GM19452 (cell line): ENCODE data around the gene PDLIM4.

Experiments
- ATAC-seq: cut with Tn5 transposase; IDR thresholded peaks from one replicate; pipeline ENCODE4 v1.9.1; 2021; ENCODE audit not compliant: unreplicated experiment

PDLIM4 gene

GRCh38 chr5:132280371-132281240 is 23.1 kb downstream of the PDLIM4 start:
- ATAC-seq: no peak

- ATAC-seq: no peak
Measured at GRCh38 chr5:132281856-132282614, 24.5 kb downstream of the PDLIM4 start.

- no peak for ATAC-seq
Measured at GRCh38 chr5:132283423-132284043, 26.0 kb downstream of the PDLIM4 start.

GRCh38 chr5:132289097-132289496 is 31.6 kb downstream of the PDLIM4 start:
- no peak for ATAC-seq

- no peak for ATAC-seq
Measured at GRCh38 chr5:132291026-132291425, 33.5 kb downstream of the PDLIM4 start.

GRCh38 chr5:132293066-132293991 is 35.8 kb downstream of the PDLIM4 start:
- ATAC-seq: peak; percentile 43

GRCh38 chr5:132293992-132294727 is 36.7 kb downstream of the PDLIM4 start, which contains the start of gene SLC22A4:
Gene SLC22A4, plus strand, starts transcription at chr5:132294394. Its CDS starts 223 bp downstream, at chr5:132294617.
- peak; percentile 71 for ATAC-seq

- peak; percentile 4 for ATAC-seq
Measured at GRCh38 chr5:132294728-132295504, 37.4 kb downstream of the PDLIM4 start.

GRCh38 chr5:132295505-132296411 is 38.3 kb downstream of the PDLIM4 start:
- ATAC-seq: no peak

- no peak for ATAC-seq
Measured at GRCh38 chr5:132296412-132297016, 39.0 kb downstream of the PDLIM4 start.

GRCh38 chr5:132297211-132297940 is 39.9 kb downstream of the PDLIM4 start:
- no peak for ATAC-seq

- ATAC-seq: no peak
Measured at GRCh38 chr5:132298298-132299212, 41.1 kb downstream of the PDLIM4 start.

- ATAC-seq: no peak
Measured at GRCh38 chr5:132299917-132300316, 42.4 kb downstream of the PDLIM4 start.

GRCh38 chr5:132300577-132301343 is 43.3 kb downstream of the PDLIM4 start:
- ATAC-seq: no peak
